Measurements from ENCODE around the gene GPR37L1. TPM values are rescaled to one million over a fixed set of nuclear protein-coding genes. Genes with fewer than 3 reads are reported as not detected.
"Not testable (repeated sequence)": the region's sequence is repeated elsewhere in the genome, so short reads cannot be mapped to it uniquely, and the experiment has no call there.

The GPR37L1 gene
- total and polyA plus RNA-seq, 4 experiments from 2014 or later = 0.07 TPM; not detected in 3

DNA sequence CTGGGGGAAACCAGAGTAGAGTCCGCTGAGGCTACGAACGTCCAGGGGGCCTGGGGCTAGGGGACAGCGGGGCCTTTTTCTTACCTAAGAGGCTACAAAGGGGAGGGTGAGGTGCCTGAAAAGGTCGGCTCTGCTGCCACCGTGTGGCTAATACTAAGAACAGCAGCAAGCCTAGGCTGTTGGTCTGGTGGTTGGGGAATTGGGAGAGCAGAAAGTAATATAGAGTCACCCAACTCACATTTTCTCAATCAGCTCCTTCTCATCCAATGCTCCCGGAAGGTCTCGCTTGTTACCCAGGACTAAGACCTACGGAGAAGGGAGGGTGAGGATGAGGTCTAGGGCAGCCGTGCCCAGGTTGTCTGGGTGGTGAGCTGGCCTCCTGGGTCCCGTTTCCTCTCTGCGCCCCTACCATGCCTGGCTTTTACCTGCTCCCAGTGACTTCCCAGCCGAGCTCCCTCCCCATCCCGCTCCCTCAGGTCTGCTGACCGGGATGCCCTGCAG is 12.6 kb downstream of the GPR37L1 start:
- ChIA-PET CTCF (ENCODE audit: partially characterized antibody) (interaction anchor here (0.6 to 4.9 kb wide), 24 partner anchors 8 to 239 kb away, joined by 3 to 24 read pairs (median 5); partner anchors contain the start of genes ELF3, GPR37L1 and PTPN7), POLR2A (ENCODE audit: partially characterized antibody) (interaction anchor here (1.6 kb wide), 2 partner anchors 9 to 27 kb away, joined by 4 to 7 read pairs; partner anchors contain the start of gene ARL8A)
- intact Hi-C loops (cut with micrococcal nuclease) = loop anchor here (1.0 kb wide), 2 partner anchors 9 to 126 kb away; partner anchors contain the start of gene ARL8A
- Mint-ChIP-seq H3K27ac (peak overlapping the region in 2 of 7 donors; percentile 14 to 70), H3K36me3 (peaks cover 21 to 43% of the 10 kb centered on the region in 2 donors), H3K9me3 (no peaks in the 10 kb centered on the region), H3K27me3 (no peaks in the 10 kb centered on the region), H3K4me3 (no peak overlapping the region), H3K4me1 (peaks cover 2 to 20% (median 4%) of the 10 kb centered on the region in 4 donors)
- no peaks in the 10 kb centered on the region for H3K9me3 ChIP-seq (ENCODE audit: control insufficient read depth in 1 of 2, low read length in 2 of 2)
- peak; percentile 47 to 59 (median 58) for DNase-seq
- H3K4me1 ChIP-seq (ENCODE audit: insufficient read depth, low read length) = peaks cover 7% of the 10 kb centered on the region
- H3K27ac ChIP-seq (ENCODE audit: low read depth, low read length) = no peak overlapping the region
- H3K36me3 ChIP-seq (ENCODE audit: insufficient read depth, low read length) = peaks cover 28% of the 10 kb centered on the region
- no peaks in the 10 kb centered on the region for H3K27me3 ChIP-seq (ENCODE audit: insufficient read depth, low read length)
- H3K4me3 ChIP-seq (ENCODE audit: low read length in 2 of 2) = no peak overlapping the region

DNA sequence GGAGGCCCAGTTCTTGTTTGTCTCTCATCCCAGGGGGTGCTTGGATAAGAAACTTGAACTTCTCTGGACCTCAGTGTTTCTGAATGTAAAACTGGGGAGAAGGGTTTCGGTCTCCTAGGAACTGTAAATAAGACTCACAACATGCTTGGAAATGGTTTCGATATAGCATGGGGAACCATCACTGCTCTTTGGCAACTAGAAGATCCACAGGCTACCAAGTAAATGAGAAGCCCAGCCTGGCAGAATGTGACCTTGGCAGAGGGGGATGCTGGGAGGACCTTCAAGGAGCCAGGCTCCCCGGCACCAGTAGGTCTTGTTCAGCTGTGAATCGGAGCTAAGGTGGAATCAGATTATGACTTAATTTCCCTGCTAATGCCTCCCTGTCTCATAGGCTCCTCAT is 18.1 kb downstream of the GPR37L1 start:
- ChIA-PET POLR2A (ENCODE audit: partially characterized antibody) (no interaction called here), CTCF (ENCODE audit: partially characterized antibody) (no interaction called here)
- peak overlapping the region in 4 of 7 donors; percentile 23 to 79 (median 58) for H3K27ac Mint-ChIP-seq
- peaks cover 41% of the 10 kb centered on the region for H3K4me1 ChIP-seq (ENCODE audit: insufficient read depth, low read length)
- H3K9me3 Mint-ChIP-seq = peaks cover 0 to 1% (median 0%) of the 10 kb centered on the region in 8 donors
- peaks cover 21 to 57% (median 34%) of the 10 kb centered on the region in 4 donors for H3K4me1 Mint-ChIP-seq
- DNase-seq = no peak
- peaks cover 8 to 30% of the 10 kb centered on the region in 2 donors for H3K36me3 Mint-ChIP-seq
- no peaks in the 10 kb centered on the region for H3K27me3 ChIP-seq (ENCODE audit: insufficient read depth, low read length)
- no peak overlapping the region for H3K4me3 Mint-ChIP-seq
- intact Hi-C loops (cut with micrococcal nuclease) = no loop called here
- no peaks in the 10 kb centered on the region for H3K9me3 ChIP-seq (ENCODE audit: control insufficient read depth in 1 of 2, low read length in 2 of 2)
- H3K36me3 ChIP-seq (ENCODE audit: insufficient read depth, low read length) = peaks cover 4% of the 10 kb centered on the region
- no peak overlapping the region for H3K4me3 ChIP-seq (ENCODE audit: low read length in 2 of 2)
- H3K27me3 Mint-ChIP-seq = no peaks in the 10 kb centered on the region
- no peak overlapping the region for H3K27ac ChIP-seq (ENCODE audit: low read depth, low read length)

DNA sequence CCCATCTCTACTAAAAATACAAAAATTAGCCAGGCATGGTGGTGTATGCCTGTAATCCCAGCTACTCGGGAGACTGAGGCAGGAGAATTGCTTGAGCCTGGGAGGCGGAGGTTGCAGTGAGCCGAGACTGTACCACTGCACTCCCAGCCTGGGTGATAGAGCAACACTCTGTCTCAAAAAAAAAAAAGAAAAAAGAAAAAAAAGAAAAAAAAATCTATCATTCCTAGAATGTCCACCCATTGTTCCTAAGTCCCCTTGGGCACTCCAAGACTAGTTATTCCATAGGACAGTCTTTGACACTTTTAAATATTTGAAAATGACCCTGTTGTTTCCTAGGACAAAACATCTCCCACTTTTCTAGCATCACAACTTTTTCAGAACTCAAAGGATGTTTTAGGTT is 18.8 kb downstream of the GPR37L1 start:
- H3K9me3 Mint-ChIP-seq; H3K27me3 ChIP-seq (ENCODE audit: insufficient read depth, low read length); H3K36me3 ChIP-seq (ENCODE audit: insufficient read depth, low read length); H3K27ac ChIP-seq (ENCODE audit: low read depth, low read length); H3K4me3 ChIP-seq (ENCODE audit: low read length in 2 of 2); intact Hi-C loops (cut with micrococcal nuclease); H3K9me3 ChIP-seq (ENCODE audit: control insufficient read depth in 1 of 2, low read length in 2 of 2); DNase-seq; H3K27me3 Mint-ChIP-seq: not testable (repeated sequence)
- peaks cover 21 to 64% (median 34%) of the 10 kb centered on the region in 4 donors for H3K4me1 Mint-ChIP-seq
- peaks cover 8 to 29% of the 10 kb centered on the region in 2 donors for H3K36me3 Mint-ChIP-seq
- ChIA-PET POLR2A (ENCODE audit: partially characterized antibody) (interaction anchor here (9.2 kb wide), 1 partner anchor 17 kb away, joined by 164 read pairs; the partner anchor contains the start of gene PTPN7), CTCF (ENCODE audit: partially characterized antibody) (interaction anchor here (1.0 to 3.9 kb wide), 2 partner anchors 13 to 22 kb away, joined by 3 to 15 read pairs; no protein-coding TSS in a partner anchor)
- H3K27ac Mint-ChIP-seq = peak overlapping the region in 3 of 7 donors; percentile 53 to 79 (median 79)
- H3K4me1 ChIP-seq (ENCODE audit: insufficient read depth, low read length) = peaks cover 41% of the 10 kb centered on the region
- H3K4me3 Mint-ChIP-seq = peak overlapping the region in 4 of 8 donors; percentile 8 to 31 (median 14)

DNA sequence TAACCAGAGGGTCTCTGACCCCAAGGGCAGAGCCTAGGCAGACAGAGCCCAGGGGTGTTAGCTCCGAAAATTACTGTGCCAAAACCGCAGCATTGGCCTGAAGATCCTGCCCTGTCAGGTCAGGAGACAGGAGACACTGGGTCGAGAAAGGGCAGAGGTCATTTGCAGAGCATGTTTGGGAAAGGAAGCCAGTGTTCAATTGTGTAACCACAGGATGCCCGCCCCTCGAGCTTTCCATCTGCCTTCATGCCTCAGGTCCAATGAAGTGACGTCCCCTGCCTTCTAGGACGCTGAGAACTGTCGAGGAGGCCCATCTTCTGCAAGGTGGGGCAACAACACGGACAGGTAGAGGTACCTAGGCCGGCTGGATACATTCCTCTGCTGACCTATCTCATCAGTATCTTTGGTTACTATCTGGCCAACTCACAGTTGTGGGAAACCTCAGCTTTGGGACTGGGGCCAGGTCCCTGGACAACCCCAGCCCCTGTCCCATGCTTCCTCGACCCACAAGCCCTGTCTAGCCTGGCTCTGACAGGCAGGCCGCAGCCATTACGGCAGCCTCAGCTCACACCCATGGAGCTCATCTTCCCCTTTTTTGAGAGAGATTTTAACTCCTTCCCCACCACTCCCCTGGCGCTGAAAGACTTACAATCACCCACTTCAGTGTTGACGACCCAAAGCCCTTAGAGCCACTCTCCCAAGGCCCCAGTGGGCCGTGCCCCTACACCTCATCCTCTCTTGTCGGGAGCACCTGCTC is 20.5 kb downstream of the GPR37L1 start:
- no peaks in the 10 kb centered on the region for H3K9me3 ChIP-seq (ENCODE audit: control insufficient read depth in 1 of 2, low read length in 2 of 2)
- ChIA-PET POLR2A (ENCODE audit: partially characterized antibody) (interaction anchor here (0.6 to 9.2 kb wide), 4 partner anchors 10 to 23 kb away, joined by 3 to 164 read pairs (median 6); partner anchors contain the start of gene PTPN7), CTCF (ENCODE audit: partially characterized antibody) (interaction anchor here (1.2 to 3.9 kb wide), 6 partner anchors 9 to 266 kb away, joined by 3 to 15 read pairs (median 7); partner anchors contain the start of gene PTPN7)
- peaks cover 41% of the 10 kb centered on the region for H3K4me1 ChIP-seq (ENCODE audit: insufficient read depth, low read length)
- peaks cover 0 to 1% (median 0%) of the 10 kb centered on the region in 8 donors for H3K9me3 Mint-ChIP-seq
- H3K27me3 ChIP-seq (ENCODE audit: insufficient read depth, low read length) = no peaks in the 10 kb centered on the region
- H3K27ac ChIP-seq (ENCODE audit: low read depth, low read length) = peak overlapping the region; percentile 80
- intact Hi-C loops (cut with micrococcal nuclease) = no loop called here
- peaks cover 11 to 32% of the 10 kb centered on the region in 2 donors for H3K36me3 Mint-ChIP-seq
- H3K4me1 Mint-ChIP-seq = peaks cover 24 to 62% (median 35%) of the 10 kb centered on the region in 4 donors
- H3K4me3 ChIP-seq (ENCODE audit: low read length in 2 of 2) = peak overlapping the region; percentile 62 to 94
- peak overlapping the region; percentile 79 to 97 (median 96) for H3K27ac Mint-ChIP-seq
- peaks cover 11% of the 10 kb centered on the region for H3K36me3 ChIP-seq (ENCODE audit: insufficient read depth, low read length)
- no peaks in the 10 kb centered on the region for H3K27me3 Mint-ChIP-seq
- peak in 2 of 5 donors; percentile 27 to 44 for DNase-seq
- peak overlapping the region; percentile 91 to 98 (median 96) for H3K4me3 Mint-ChIP-seq

DNA sequence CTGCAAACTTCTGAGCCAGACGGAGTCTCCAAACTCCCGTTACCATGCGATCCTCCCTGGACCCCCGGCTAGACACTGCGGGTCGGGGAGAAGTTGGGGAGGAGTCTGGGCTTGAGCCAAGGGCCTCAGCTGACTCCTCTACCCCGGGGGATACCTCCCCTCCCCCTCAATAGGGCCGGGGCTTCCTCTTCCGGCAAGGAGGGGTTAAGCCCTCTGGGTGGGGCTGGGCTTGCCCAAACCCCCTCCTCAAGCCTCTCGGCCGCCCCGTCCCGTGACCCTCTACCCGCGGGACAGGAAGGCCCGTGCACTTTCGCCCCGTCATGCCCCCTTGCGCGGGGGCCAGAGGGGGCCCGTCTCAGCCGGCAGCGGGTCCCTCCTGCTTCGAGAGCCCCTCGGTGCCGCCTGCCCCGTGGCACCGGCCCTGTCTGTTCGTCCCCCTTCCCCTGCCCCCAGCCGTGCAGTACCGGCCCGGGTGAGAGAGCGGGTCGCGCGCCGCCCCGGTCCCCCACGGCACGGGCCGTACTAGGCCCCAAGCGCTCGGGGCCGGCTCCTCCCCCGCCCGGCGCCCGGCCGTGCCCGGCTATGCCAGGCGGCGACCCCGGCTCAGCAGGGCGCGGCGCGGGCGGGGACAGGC is 21.2 kb downstream of the GPR37L1 start:
- Histone ChIP-seq H3K36me3 (ENCODE audit: insufficient read depth, low read length) (peaks cover 16% of the 10 kb centered on the region), H3K27me3 (ENCODE audit: insufficient read depth, low read length) (no peaks in the 10 kb centered on the region), H3K9me3 (ENCODE audit: control insufficient read depth in 1 of 2, low read length in 2 of 2) (no peaks in the 10 kb centered on the region), H3K4me3 (ENCODE audit: low read length in 2 of 2) (peak overlapping the region; percentile 62 to 94), H3K27ac (ENCODE audit: low read depth, low read length) (peak overlapping the region; percentile 80), H3K4me1 (ENCODE audit: insufficient read depth, low read length) (peaks cover 41% of the 10 kb centered on the region)
- CTCF ChIA-PET (ENCODE audit: partially characterized antibody) = interaction anchor here (0.7 to 3.9 kb wide), 7 partner anchors 9 to 266 kb away, joined by 3 to 15 read pairs (median 4); partner anchors contain the start of gene PTPN7
- Mint-ChIP-seq H3K36me3 (peaks cover 4 to 30% of the 10 kb centered on the region in 2 donors), H3K27ac (peak overlapping the region; percentile 79 to 97 (median 96)), H3K9me3 (peaks cover 0 to 1% (median 0%) of the 10 kb centered on the region in 8 donors), H3K4me1 (peaks cover 24 to 56% (median 35%) of the 10 kb centered on the region in 4 donors), H3K4me3 (peak overlapping the region; percentile 91 to 98 (median 96)), H3K27me3 (no peaks in the 10 kb centered on the region)
- POLR2A ChIA-PET (ENCODE audit: partially characterized antibody) = interaction anchor here (0.7 to 9.2 kb wide), 5 partner anchors 9 to 29 kb away, joined by 3 to 164 read pairs (median 7); partner anchors contain the start of gene PTPN7
- peak in 2 of 5 donors; percentile 20 to 44 for DNase-seq
- intact Hi-C loops (cut with micrococcal nuclease) = loop anchor here (1.0 kb wide), 2 partner anchors 9 to 16 kb away; partner anchors contain the start of gene PTPN7

DNA sequence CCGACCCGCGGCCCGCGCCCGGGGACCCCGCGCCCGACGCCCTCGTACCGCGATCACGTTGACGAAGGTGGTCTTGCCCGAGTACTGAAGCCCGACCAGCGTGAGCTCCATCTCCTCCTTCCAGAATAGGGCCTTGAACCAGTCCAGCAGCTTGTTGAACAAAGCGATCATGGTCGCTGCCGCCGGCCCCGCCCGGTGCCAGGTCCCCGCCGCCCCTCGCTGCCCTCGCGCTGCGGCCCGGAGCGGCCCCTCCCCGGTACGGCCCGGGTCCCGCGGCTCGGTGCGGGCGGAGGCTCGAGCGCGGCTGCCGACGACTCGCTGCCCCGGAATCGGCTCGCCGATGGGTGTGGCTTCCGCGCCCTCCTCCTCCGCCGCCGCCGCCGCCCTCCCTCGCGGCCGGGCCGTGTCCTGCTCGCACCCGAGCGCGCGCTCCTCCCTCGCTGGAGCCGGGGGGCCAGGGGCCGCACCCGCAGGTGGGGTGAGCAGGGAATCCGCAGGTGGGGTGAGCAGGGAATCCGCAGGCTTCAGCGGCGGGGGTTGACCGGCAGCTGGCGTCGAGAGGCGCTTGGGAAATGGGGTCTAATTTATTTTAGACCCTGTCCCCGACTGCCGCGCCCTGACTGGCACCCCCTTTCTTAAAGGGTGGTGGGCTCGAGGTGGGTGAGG is 21.8 kb downstream of the GPR37L1 start, which contains the start of gene ARL8A:
ARL8A (minus strand) TSS at position 336 of the 666 bp plus-strand sequence; CDS start at position 171, 165 bp downstream.
- ChIA-PET POLR2A (ENCODE audit: partially characterized antibody) (interaction anchor here (0.6 to 9.2 kb wide), 5 partner anchors 9 to 161 kb away, joined by 3 to 164 read pairs (median 7); partner anchors contain the start of gene PTPN7), CTCF (ENCODE audit: partially characterized antibody) (interaction anchor here (0.7 to 3.9 kb wide), 3 partner anchors 11 to 19 kb away, joined by 3 to 15 read pairs (median 3); partner anchors contain the start of gene PTPN7)
- Mint-ChIP-seq H3K4me3 (peak within 1 kb of the TSS; percentile 92 to 98 (median 96)), H3K36me3 (peaks cover 8 to 35% of the 10 kb centered on the region in 2 donors), H3K9me3 (peaks cover 0 to 1% (median 0%) of the 10 kb centered on the region in 8 donors), H3K27me3 (no peaks in the 10 kb centered on the region), H3K27ac (peak within 1 kb of the TSS; percentile 86 to 97 (median 96)), H3K4me1 (peaks cover 23 to 53% (median 35%) of the 10 kb centered on the region in 4 donors)
- H3K9me3 ChIP-seq (ENCODE audit: control insufficient read depth in 1 of 2, low read length in 2 of 2) = no peaks in the 10 kb centered on the region
- H3K36me3 ChIP-seq (ENCODE audit: insufficient read depth, low read length) = peaks cover 19% of the 10 kb centered on the region
- intact Hi-C loops (cut with micrococcal nuclease) = loop anchor here (1.0 kb wide), 2 partner anchors 9 to 16 kb away; partner anchors contain the start of gene PTPN7
- peak; percentile 61 to 71 (median 66) for DNase-seq
- peak within 1 kb of the TSS; percentile 80 for H3K27ac ChIP-seq (ENCODE audit: low read depth, low read length)
- H3K27me3 ChIP-seq (ENCODE audit: insufficient read depth, low read length) = no peaks in the 10 kb centered on the region
- peak within 1 kb of the TSS; percentile 62 to 94 for H3K4me3 ChIP-seq (ENCODE audit: low read length in 2 of 2)
- H3K4me1 ChIP-seq (ENCODE audit: insufficient read depth, low read length) = peaks cover 41% of the 10 kb centered on the region
